Measurements from ENCODE around the gene UCK1. TPM values are rescaled to one million over a fixed set of nuclear protein-coding genes. Genes with fewer than 3 reads are reported as not detected.

Gene UCK1
- total and polyA plus RNA-seq, 2 of the 8 experiments (the other 6 are each of a cell fraction or from before 2014, with no cell fraction given) = 35.1 to 42.0 TPM

- Histone ChIP-seq H2BK12ac (ENCODE audit: low read depth, low read length) (no peak overlapping the region), H4K91ac (replicated peaks; ENCODE audit: insufficient read length, low read length) (no peak overlapping the region), H3K27me3 (replicated peaks in 1 of 4; ENCODE audit: control insufficient read depth in 3 of 4, extremely low read depth in 1 of 4, insufficient read depth in 3 of 4, low read length in 3 of 4) (no peaks in the 10 kb centered on the region), H2BK15ac (ENCODE audit: low read length) (no peak overlapping the region), H3K36me3 (ENCODE audit: control insufficient read depth in 2 of 4, insufficient read depth in 4 of 4, low read length in 3 of 4) (peaks cover 68 to 95% (median 87%) of the 10 kb centered on the region in 4 experiments), H3K79me1 (ENCODE audit: low read depth, low read length) (peaks cover 10% of the 10 kb centered on the region; the same call in 1 of the 2 replicates), H3K4me2 (ENCODE audit: insufficient read depth in 1 of 2, low read depth in 2 of 2, low read length in 2 of 2) (no peak overlapping the region), H3K56ac (replicated peaks; ENCODE audit: insufficient read length, low read depth, low read length) (no peak overlapping the region), H3K23ac (ENCODE audit: insufficient read length) (no peak overlapping the region), H3K4ac (replicated peaks; ENCODE audit: insufficient read length, low read depth, low read length) (no peak overlapping the region), H3K79me2 (ENCODE audit: control insufficient read depth in 1 of 2, insufficient read depth in 2 of 2, low read length in 2 of 2) (peaks cover 0 to 17% of the 10 kb centered on the region in 2 experiments; a peak in 1 of 4 replicates), H2BK120ac (replicated peaks; ENCODE audit: low read depth, low read length) (no peak overlapping the region), H2BK20ac (ENCODE audit: low read length) (no peak overlapping the region), H3K23me2 (ENCODE audit: low read depth, low read length) (no peaks in the 10 kb centered on the region), H3K9ac (replicated peaks in 1 of 4; ENCODE audit: extremely low read depth in 1 of 4, low read depth in 3 of 4, low read length in 3 of 4) (no peak overlapping the region), H2BK5ac (ENCODE audit: low read depth, low read length) (no peak overlapping the region), H3K27ac (ENCODE audit: low read depth, low read length) (0 out of 2 replicates have a peak overlapping the region, but pooled peaks have one; percentile 14), H3K4me1 (replicated peaks in 1 of 4; ENCODE audit: control insufficient read depth in 3 of 4, insufficient read depth in 4 of 4, low read length in 3 of 4) (no peaks in the 10 kb centered on the region), H4K5ac (ENCODE audit: insufficient read length, low read depth, low read length) (no peak overlapping the region), H2AFZ (ENCODE audit: low read length) (no peak overlapping the region), H4K8ac (ENCODE audit: extremely low read depth, insufficient read depth, low read length) (no peak overlapping the region), H4K20me1 (replicated peaks in 1 of 2; ENCODE audit: control insufficient read depth in 1 of 2, insufficient read depth in 2 of 2, low read length in 2 of 2) (peaks cover 2 to 26% of the 10 kb centered on the region in 2 experiments), H3K18ac (ENCODE audit: extremely low read depth, low read length) (no peak overlapping the region), H2AK5ac (ENCODE audit: low read depth, low read length) (no peak overlapping the region), H3K9me3 (ENCODE audit: insufficient read depth in 2 of 2, low read depth in 1 of 2, low read length in 1 of 2) (no peaks in the 10 kb centered on the region), H3K14ac (ENCODE audit: insufficient read length) (no peak overlapping the region), H3K4me3 (ENCODE audit: extremely low read depth in 1 of 4, insufficient read depth in 2 of 4, low read depth in 3 of 4, low read length in 4 of 4) (no peak overlapping the region)
- CTCF ChIA-PET (ENCODE audit: partially characterized antibody) = interaction anchor here (0.6 to 3.5 kb wide), 11 partner anchors 8 to 389 kb away, joined by 3 to 17 read pairs (median 6); no protein-coding TSS in a partner anchor
- DNase-seq (ENCODE audit: low read depth in 1 of 2, low spot score in 2 of 2) = no peak
- WGBS, 2 experiments (ENCODE audit: extremely low coverage in 1 of 2, insufficient coverage in 1 of 2, insufficient read length in 1 of 2, insufficient replicate concordance in 2 of 2, low coverage in 1 of 2, low lambda C conversion rate in 2 of 2, missing lambda C conversion rate in 1 of 2) = 92% methylated on average over 9 of the region's 10 CpGs; no CpG with 5 or more reads in 1 of the 2 experiments
- POLR2A ChIA-PET (ENCODE audit: partially characterized antibody) = no interaction called here
- no peak for FAIRE-seq
- TF ChIP-seq BACH1 (IDR thresholded peaks at IDR 0.05; ENCODE audit: low read length) (no peak), ZNF274 (IDR thresholded peaks at IDR 0.05; ENCODE audit: borderline replicate concordance, extremely low read depth, low read length) (no peak), EZH2 (IDR thresholded peaks at IDR 0.05; ENCODE audit: low read depth, low read length, severe bottlenecking) (no peak), MAFK (IDR thresholded peaks at IDR 0.05; ENCODE audit: low read depth, low read length) (no peak), CHD1 (IDR thresholded peaks at IDR 0.05; ENCODE audit: low read depth, low read length) (no peak), RBBP5 (IDR thresholded peaks at IDR 0.05; ENCODE audit: borderline replicate concordance, low read depth, low read length) (no peak), CREB1 (IDR thresholded peaks at IDR 0.05) (no peak), POLR2AphosphoS5 (IDR thresholded peaks at IDR 0.05; ENCODE audit: low read depth, low read length) (no peak), ATF3 (IDR thresholded peaks at IDR 0.05; ENCODE audit: insufficient read depth, low read depth, low read length) (no peak), NRF1 (IDR thresholded peaks at IDR 0.05; ENCODE audit: low read depth, low read length) (no peak), MAX (IDR thresholded peaks at IDR 0.05) (no peak), CHD2 (IDR thresholded peaks at IDR 0.05; ENCODE audit: low read length) (no peak), TBP (IDR thresholded peaks at IDR 0.05; ENCODE audit: low read depth, low read length) (no peak), GTF2F1 (IDR thresholded peaks at IDR 0.05; ENCODE audit: borderline replicate concordance, low read depth, low read length) (no peak)
These were observed 52.2 kb downstream of the UCK1 start for GRCh38 chr9:131478911-131479310.

Data from H1 (cell line).